OCI-LY3 (cell line): Measurements from ENCODE around the gene GFER.
A peak's percentile ranks its signal among the peaks of the same experiment; 100 is the strongest.

Experiments used
- H2AFZ ChIP-seq: fragments of 200-600, 300-600 bp; shearing (Covaris generic); 2 replicates; pipeline ENCODE4 v1.6.0; 2014; ENCODE audit warnings: antibody characterized with exemption, low read depth, low read length
- H3K27ac ChIP-seq: fragments of 200-600, 300-600 bp; sonication (generic); 2 replicates; pipeline ENCODE4 v1.5.1; 2014; ENCODE audit warnings: mild to moderate bottlenecking, low read length, moderate library complexity, mixed read lengths
- H3K27me3 ChIP-seq: fragments of 200-600, 300-600 bp; sonication (generic); 2 replicates; pipeline ENCODE4 v1.6.1; 2014; ENCODE audit warnings: low read depth, low read length, mixed read lengths
- H3K36me3 ChIP-seq: fragments of 200-600, 300-600 bp; sonication (generic); replicated peaks from 2 replicates; pipeline ENCODE3; 2014; ENCODE audit warnings: low read depth, low read length, mixed read lengths
- H3K4me1 ChIP-seq: fragments of 300-600, 200-600 bp; sonication (generic); 2 replicates; pipeline ENCODE4 v1.6.1; 2014; ENCODE audit warnings: low read length, mixed read lengths
- H3K4me2 ChIP-seq: fragments of 200-600, 300-600 bp; sonication (generic); 2 replicates; pipeline ENCODE4 v1.6.1; 2014; ENCODE audit warnings: low read length, mixed read lengths
- H3K4me3 ChIP-seq: fragments of 300-600, 200-600 bp; sonication (generic); 2 replicates; pipeline ENCODE4 v1.5.1; 2014; ENCODE audit warnings: antibody characterized with exemption, mild to moderate bottlenecking, low read length, moderate library complexity
- H3K79me2 ChIP-seq: fragments of 300-600, 200-600 bp; shearing (Covaris generic); 2 replicates; pipeline ENCODE4 v1.6.1; 2014; ENCODE audit warnings: mild to moderate bottlenecking, low read length, mixed read lengths
- H3K9ac ChIP-seq: fragments of 300-600, 200-600 bp; shearing (Covaris generic); 2 replicates; pipeline ENCODE4 v1.6.0; 2014; ENCODE audit warnings: mild to moderate bottlenecking, low read length, moderate library complexity
- H3K9me3 ChIP-seq: fragments of 200-600, 300-600 bp; shearing (Covaris generic); 2 replicates; pipeline ENCODE4 v1.6.1; 2014; ENCODE audit warnings: low read length, mixed read lengths; ENCODE audit not compliant: insufficient read depth
- H4K20me1 ChIP-seq: fragments of 200-600, 300-600 bp; sonication (generic); 2 replicates; pipeline ENCODE4 v1.6.1; 2016; ENCODE audit warnings: low read length, mixed read lengths; ENCODE audit not compliant: insufficient read depth
- CTCF ChIP-seq: fragments of 200-600, 300-600 bp; sonication (generic); IDR thresholded peaks from 2 replicates; pipeline ENCODE4 v1.5.1; 2014; ENCODE audit warnings: antibody characterized with exemption, low read length, low read depth
- EZH2phosphoT487 ChIP-seq: fragments of 200-600 bp; shearing (Covaris generic); IDR thresholded peaks from 2 replicates; pipeline ENCODE4 v1.6.1; 2018; ENCODE audit warnings: antibody characterized with exemption, mixed run types, low read depth

GFER gene

GRCh38 chr16:1973461-1974156 lies 10.4 kb upstream of the GFER start:
- H3K36me3 ChIP-seq = peaks cover 18% of the 10 kb centered on the region
- H3K4me3 ChIP-seq = no peak overlapping the region
- H3K9me3 ChIP-seq = no peaks in the 10 kb centered on the region
- no peak for TF ChIP-seq EZH2phosphoT487
- TF ChIP-seq CTCF = no peak
- H2AFZ ChIP-seq = no peak overlapping the region
- peaks cover 14% of the 10 kb centered on the region for H3K4me1 ChIP-seq
- H3K9ac ChIP-seq = no peak overlapping the region
- H4K20me1 ChIP-seq = no peaks in the 10 kb centered on the region
- 0 out of 2 replicates have a peak overlapping the region, but pooled peaks have one; percentile 20 for H3K4me2 ChIP-seq
- H3K27ac ChIP-seq = no peak overlapping the region
- peaks cover 36% of the 10 kb centered on the region for H3K79me2 ChIP-seq
- H3K27me3 ChIP-seq = no peaks in the 10 kb centered on the region

GRCh38 chr16:1974157-1975070 lies 9.6 kb upstream of the GFER start:
- Histone ChIP-seq H3K36me3 (peaks cover 21% of the 10 kb centered on the region), H3K9ac (no peak overlapping the region), H3K4me3 (no peak overlapping the region), H3K27me3 (no peaks in the 10 kb centered on the region), H3K9me3 (no peaks in the 10 kb centered on the region), H4K20me1 (no peaks in the 10 kb centered on the region), H3K4me1 (peaks cover 14% of the 10 kb centered on the region), H3K79me2 (peaks cover 36% of the 10 kb centered on the region), H3K27ac (no peak overlapping the region), H2AFZ (no peak overlapping the region), H3K4me2 (no peak overlapping the region)
- TF ChIP-seq EZH2phosphoT487 (no peak), CTCF (no peak)

- peaks cover 34% of the 10 kb centered on the region for H3K79me2 ChIP-seq
- H3K27me3 ChIP-seq = no peaks in the 10 kb centered on the region
- H4K20me1 ChIP-seq = no peaks in the 10 kb centered on the region
- H3K27ac ChIP-seq = no peak overlapping the region
- H3K4me1 ChIP-seq = peaks cover 11% of the 10 kb centered on the region
- TF ChIP-seq CTCF (no peak), EZH2phosphoT487 (no peak)
- H3K9ac ChIP-seq = no peak overlapping the region
- no peaks in the 10 kb centered on the region for H3K9me3 ChIP-seq
- no peak overlapping the region for H3K4me2 ChIP-seq
- H3K4me3 ChIP-seq = no peak overlapping the region
- peaks cover 21% of the 10 kb centered on the region for H3K36me3 ChIP-seq
- no peak overlapping the region for H2AFZ ChIP-seq
Observed at GRCh38 chr16:1975432-1976215, 8.4 kb upstream of the GFER start.

- Histone ChIP-seq H2AFZ (no peak overlapping the region), H3K27me3 (no peaks in the 10 kb centered on the region), H3K79me2 (peaks cover 29% of the 10 kb centered on the region), H3K9me3 (no peaks in the 10 kb centered on the region), H4K20me1 (no peaks in the 10 kb centered on the region), H3K9ac (no peak overlapping the region), H3K4me2 (no peak overlapping the region), H3K4me1 (peaks cover 6% of the 10 kb centered on the region), H3K27ac (no peak overlapping the region), H3K4me3 (no peak overlapping the region), H3K36me3 (peaks cover 21% of the 10 kb centered on the region)
- TF ChIP-seq EZH2phosphoT487 (no peak), CTCF (no peak)
Observed at GRCh38 chr16:1976216-1976520, 7.8 kb upstream of the GFER start.
